ENCODE results near the gene CCDC183.
"Not testable (repeated sequence)": the region's sequence is repeated elsewhere in the genome, so short reads cannot be mapped to it uniquely, and the experiment has no call there.

The CCDC183 gene

DNA sequence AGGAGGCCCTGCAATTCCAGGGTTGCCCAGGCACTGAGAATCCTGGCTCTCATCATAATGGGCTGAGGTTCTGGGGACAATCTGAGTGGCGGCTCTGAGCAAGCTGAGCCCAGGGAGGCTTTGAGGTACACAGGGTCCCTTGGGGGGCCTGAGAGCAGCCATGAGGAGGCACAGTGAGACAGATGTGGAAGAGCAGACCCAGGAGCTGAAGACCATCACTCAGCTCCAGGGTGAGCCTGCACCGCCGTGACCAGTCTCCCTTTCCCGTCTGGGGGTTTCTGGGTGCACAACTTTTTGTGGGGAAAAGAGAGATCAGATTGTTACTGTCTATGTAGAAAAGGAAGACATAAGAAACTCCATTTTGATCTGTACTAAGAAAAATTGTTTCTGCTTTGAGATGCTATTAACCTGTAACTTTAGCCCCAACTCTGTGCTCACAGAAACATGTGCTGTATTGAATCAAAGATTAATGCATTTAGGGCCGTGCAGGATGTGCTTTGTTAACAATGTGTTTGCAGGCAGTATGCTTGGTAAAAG, at the start of gene CCDC183:
TSS of gene CCDC183 (plus strand) at position 101 of the 537 bp plus-strand sequence. CDS start at position 161, 60 bp downstream.
- no peak for DNase-seq (ENCODE audit: low spot score)

DNA sequence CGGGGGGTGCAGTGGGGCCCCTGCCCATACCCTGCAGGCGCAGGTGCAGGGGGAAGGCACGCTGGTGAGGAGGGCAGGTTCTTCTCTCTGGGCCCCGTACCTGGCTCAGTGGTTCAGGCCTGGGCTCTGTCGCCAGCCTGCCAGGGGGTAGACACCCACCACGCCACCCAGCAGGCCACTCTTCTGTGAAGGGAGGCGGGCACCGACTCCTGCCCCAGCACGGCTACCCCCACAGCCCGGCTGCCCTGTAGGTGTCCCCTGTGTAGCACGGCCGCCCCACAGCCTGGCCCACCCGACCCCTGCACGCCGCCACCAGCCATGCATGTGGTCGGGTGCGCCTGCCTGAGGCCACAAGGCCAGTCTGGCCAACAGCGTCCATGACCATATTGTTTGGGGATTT, 49.5 kb upstream of the CCDC183 start:
- DNase-seq (ENCODE audit: low spot score) = no peak

DNA sequence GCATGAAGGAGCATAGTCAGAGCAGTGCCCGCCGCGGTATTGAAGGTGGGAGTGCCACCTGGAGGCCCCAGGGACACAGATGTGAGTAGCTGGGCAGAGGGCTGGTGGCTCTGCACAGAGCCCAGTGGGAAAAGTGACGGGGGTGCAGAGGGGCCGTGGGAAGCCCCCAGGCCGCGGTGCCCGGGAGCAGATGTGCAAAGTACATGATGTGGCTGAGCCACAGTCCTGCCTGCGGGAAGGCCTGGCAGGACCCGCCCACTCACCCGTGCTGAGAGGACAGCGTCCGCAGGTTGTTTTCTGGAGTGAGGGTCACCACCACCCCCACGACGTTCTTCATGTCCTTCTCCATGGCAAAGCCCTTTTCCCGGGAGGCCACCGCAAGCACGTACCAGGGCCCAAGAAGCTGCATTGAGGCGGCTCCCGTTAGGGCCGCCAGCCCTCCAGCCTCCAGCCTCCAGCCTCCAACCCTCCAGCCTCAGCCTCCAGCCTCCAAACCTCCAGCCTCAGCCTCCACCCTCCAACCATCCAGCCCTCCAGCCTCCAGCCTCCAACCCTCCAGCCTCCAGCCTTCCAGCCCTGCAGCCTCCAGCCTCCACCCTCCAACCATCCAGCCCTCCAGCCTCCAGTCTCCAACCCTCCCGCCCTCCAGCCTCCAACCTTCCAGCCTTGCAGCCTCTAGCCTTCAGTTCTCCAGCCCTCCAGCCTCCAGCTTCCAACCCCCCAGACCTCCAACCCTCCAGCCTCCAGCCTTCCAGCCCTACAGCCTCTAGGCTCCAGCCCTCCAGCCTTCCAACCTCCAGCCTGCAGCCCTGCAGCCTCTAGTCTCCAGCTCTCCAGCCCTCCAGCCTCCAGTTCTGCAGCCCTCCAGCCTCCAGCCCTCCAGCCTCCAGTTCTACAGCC, 48.7 kb upstream of the CCDC183 start:
- DNase-seq (ENCODE audit: low spot score) = no peak

DNA sequence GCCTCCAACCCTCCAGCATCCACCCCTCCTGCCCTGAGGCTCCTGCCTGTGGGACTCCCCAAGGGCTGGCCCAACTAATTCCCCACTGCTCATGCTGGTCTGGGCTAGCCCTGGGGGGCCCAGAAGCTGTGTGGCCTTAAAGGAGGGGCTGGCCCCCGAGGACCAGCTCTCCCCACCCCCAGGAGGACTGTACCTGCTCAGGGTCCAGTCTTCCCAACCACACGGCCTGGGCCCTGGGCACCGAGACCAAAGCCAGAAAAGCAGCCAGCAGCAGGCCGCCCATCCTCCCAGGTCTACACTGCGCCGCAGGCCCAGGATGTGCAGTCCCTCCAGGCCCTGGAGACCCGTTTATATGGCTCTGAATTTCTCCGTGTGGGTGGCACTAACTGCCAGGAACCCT, 47.9 kb upstream of the CCDC183 start, which contains the start of gene LCN6:
TSS of gene LCN6 (minus strand) at position 325 of the 400 bp plus-strand sequence. CDS start at position 283, 42 bp downstream.
- DNase-seq (ENCODE audit: low spot score) = no peak

DNA sequence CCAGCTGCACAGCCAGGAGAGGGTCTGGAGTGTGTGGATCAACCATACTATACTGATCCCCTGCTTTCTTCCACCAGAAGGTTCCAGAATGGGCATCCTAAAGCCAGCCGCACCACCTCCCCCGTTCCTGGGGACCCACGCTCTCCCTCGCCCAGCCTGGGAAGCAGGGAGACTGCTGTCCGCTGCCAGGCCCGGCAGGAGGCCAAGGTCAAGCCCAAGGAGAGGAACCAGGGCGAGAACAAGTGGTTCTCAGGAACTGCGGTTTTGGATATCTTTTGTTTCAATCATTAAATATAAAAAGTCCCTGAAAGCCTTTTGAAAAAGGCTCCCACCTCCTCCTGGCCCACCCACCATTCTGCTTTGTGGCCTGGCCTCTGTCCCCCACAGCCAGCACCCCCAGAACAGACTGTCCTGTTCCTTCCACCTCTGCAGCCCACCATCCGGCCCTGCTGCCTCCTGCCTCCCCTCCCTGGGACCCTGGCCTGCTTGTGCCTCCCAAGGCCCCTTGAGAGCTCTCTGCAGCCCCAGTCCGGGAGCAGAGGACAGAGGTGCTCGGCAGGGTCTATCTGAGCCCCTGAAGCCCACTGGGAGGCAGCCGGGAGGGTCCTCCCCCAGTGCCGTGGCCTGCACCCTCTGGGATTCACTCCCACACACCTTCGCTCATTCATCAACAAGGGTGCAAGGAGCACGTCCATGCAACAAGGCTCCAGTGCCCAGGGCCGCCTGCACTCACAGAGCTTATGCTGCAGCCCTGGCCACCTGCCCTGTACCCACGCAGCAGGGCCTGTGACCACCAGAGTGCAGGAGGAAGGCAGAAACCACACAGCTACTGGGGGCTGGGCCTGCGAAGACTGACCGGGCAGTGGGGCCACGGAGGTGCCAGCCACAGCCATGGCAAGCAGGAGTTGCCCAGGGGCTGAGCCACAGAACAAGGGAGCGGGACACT, 47.2 kb upstream of the CCDC183 start:
- DNase-seq (ENCODE audit: low spot score) = no peak

DNA sequence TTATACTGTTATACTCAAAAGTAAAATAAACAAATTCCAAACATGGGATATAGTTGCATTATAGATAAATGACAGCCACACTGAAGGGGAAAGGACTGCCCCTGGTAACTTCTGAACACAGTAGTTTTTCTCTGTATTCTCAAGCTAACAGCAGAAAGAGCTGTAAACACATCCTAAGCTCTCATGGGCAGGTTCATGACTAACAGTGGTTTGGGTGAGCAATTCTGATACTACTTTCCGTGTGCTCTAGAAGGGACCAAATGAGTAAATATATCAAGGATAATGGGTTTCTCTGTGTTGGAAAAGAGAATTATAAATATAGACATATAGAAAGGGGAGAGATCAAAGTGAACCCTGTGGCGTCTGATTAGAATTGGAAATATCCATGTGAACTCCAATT, 45.6 kb upstream of the CCDC183 start:
- DNase-seq (ENCODE audit: low spot score) = no peak

DNA sequence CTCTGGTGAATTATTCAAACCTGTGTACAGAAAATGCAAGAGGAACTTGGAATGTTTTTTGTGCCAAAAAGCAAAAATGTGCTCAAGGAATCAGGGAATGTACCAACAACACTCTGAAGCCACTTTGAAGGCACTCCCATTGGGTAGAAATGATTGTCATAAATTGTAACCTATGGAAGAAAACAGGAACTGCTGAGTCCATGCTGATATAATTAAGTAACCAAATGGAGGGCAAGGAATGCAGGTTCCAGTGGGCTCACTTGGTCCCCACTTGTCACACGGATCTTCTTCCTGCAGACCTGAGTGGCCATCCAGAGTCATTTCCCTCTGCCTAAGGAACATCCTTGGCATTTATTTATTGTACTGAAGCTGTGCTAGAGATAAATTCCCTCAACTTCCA, 44.9 kb upstream of the CCDC183 start:
- no peak for DNase-seq (ENCODE audit: low spot score)

DNA sequence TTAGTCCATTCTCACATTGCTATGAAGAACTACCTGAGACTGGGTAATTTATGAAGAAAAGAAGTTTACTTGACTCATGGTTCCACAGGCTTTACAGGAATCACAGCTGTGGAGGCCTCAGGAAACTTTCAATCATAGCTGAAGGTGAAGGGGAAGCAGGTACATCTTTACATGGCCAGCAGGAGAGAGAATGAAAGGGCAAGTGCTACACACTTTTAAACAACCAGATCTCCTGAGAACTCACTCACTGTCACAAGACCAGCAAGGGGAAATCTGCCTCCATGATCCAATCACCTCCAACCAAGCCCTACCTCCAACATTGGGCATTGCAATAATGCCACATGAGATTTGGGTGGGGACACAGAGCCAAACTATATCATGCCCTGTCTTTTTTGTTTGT, 44.3 kb upstream of the CCDC183 start:
- DNase-seq (ENCODE audit: low spot score) = no peak

DNA sequence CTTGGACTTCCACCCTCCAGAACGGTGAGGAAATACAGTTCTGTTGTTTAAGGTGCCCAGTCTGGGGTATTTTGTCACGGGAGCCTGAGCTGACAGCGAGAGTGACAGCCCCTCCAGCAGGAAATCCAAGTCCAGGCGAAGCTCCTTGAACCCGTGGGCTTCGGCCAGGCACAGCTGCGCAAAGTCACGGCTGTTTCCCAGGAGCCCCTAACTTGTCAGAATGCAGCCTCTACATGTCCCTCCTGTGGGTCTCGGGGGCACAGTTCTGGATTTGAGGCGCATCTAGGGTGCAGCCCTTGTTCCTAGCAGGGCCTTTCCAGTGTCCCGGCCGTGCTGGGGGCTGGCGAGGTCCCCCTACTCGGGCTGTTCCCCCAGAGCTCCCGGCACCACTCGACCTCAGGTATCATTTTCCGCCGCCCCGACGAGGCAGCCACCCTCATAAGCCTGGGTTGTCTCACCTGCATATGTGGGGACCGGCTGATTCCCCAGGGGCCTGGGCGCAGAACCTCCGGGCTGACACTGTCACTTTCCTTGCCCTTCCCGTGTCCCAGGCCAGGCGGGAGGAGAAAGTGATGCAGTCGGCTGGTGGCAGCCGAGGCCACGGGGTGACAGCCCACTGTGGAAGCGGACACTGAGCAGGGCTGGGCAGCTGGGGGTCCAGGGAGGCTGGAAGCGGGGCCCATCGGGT, 42.6 kb upstream of the CCDC183 start:
- DNase-seq (ENCODE audit: low spot score) = no peak

DNA sequence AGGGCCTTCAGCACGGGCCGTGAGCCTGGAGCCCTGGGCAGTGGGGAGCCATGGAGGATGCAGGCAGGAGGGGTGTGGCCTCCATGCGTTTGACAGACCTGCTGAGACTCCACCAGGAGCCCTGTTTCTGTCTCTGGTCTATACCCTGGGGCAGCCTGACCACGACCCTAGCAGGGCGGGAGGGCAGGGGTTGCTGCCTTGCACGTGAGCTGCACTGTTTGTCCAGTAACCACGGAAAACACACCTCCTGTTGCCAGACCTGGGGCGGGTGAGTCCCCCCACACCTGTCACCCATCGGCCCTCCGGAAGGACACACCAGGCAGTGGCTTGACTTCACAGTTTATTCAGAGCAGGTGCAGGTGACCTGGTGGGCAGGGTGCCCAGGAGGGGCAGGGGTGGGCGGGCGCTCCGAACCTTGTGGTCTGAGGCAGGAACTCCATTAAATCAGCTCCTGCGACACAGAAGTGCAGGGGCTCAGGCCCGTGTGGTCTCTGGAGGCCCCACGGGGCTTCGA, 42.0 kb upstream of the CCDC183 start:
- no peak for DNase-seq (ENCODE audit: low spot score)

DNA sequence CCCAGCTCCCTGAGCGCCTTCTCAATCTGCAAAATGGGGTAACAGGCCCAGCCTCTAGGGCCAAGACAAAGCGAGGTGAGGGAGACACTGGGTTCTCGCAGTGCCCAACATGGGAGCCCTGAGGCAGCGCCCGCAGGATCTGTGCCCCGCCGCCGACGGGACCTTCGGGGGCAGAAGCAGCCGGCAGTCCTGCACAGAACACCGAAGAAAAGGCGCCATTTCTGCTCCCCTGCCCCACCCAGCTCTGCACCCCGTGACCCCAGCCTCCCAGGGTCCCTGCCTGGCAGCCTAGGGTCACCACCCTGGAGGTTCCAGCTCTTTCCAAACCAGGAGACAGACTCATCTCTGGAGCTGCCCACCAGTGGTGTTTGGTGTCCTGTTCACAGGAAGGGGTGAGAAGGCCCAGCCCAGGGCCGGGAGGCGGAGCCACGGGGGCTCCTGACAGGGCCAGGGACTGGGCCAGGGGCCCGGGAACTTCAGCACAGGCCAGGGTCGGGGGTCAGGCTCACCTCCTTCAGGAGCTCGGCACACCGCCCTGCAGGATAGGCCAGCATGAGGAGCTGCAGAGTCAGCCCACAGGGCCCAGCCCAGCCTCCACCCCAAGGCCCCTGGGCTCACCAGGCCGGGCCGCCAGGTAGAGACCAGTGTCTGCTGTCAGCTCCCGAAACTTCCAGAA, 41.4 kb upstream of the CCDC183 start:
- DNase-seq (ENCODE audit: low spot score) = no peak

DNA sequence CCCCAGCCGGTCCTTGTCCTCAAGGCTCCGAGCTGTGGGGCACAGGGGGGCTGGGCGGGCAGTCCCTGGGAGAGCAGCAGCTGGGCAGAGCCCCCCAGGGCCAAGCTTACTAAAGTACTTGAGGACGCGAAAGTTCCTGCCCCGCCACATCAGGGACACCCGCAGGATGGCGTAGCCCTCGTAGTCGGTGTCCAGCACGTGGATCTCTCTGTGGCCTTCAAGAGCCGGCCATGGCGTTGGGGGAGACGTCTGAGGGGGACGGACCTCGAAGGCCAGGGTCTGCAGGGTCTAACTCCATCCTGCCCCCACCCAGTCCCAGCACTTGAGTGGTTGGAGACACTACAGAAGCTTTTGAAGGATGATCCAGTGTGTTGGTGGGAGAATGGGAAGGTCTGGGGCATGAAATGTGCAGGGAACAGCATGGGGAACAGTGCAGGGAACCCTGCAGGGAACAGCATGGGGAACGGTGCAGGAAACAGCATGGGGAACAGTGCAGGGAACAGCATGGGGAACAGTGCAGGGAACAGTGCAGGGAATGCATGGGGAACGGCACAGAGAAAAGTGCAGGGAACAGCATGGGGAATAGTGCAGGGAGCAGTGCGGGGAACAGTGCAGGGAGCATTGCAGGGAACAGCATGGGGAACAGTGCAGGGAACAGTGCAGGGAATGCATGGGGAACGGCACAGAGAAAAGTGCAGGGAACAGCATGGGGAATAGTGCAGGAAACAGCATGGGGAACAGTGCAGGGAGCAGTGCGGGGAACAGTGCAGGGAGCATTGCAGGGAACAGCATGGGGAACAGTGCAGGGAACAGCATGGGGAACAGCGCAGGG, 40.6 kb upstream of the CCDC183 start:
- not testable (repeated sequence) for DNase-seq (ENCODE audit: low spot score)

DNA sequence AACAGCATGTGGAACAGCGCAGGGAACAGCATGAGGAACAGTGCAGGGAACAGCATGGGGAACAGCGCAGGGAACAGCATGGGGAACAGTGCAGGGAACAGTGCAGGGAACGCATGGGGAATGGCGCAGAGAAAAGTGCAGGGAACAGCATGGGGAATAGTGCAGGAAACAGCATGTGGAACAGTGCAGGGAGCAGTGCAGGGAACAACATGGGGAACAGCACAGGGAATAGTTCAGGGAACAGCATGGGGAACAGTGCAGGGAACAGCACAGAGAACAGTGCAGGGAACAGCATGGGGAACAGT, 40.1 kb upstream of the CCDC183 start:
- no peak for DNase-seq (ENCODE audit: low spot score)

DNA sequence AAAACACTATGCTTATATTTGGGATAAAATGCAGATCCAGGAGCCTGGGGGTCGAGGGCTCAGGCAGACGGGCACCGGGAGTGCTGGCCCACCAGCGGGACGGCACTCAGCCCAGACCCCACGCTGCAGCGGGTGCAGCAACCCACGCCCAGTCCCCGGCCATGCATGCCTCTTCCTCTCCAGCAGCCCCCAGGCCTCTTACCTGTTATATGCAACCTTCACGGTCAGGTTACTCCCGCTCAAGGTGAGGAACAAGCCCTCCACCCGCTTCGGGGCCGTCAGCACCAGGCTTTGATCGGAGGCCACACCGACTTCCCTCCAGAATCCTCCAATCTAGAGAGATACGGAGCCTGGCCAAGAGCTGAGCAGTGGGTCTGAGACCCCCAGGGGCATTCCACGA, 39.3 kb upstream of the CCDC183 start:
- DNase-seq (ENCODE audit: low spot score) = no peak

DNA sequence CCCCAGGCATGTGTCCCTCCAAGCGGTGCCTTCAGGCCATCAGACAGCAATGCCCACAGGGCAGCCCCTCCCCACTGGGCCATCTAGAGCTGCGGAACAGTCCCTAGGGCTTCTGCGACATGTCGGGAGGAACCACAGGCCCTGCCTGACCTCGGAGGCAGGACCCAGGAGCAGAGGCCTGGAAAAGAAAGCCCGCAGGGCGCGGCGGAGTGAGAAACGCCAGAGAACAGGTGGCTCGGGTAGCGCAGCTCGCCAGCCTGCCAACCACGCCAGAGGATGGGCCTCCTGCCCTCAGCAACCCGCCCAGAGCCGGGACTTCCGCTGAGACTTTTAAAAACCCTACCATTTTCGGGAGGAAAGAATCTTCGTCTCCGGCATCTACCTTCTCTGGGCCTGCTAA, 38.8 kb upstream of the CCDC183 start:
- no peak for DNase-seq (ENCODE audit: low spot score)

DNA sequence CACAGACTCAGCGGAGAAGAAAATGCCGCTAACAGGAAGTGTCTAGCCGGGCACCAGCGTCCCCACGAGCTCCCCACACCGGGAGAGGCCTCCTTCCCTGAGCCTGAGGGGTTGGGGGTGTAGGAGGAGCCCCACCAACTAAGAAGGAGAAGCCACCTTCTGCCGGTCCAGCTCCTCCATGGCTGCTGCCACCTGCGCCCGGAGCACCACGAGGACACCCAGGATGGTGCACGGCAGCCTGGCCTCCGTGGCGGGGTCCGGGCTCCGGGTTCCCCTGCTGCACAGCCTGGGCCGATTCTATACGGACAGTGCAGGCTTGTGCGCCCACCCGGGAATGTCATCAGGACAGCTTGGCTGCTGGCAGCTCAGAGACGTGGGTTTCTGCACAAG, 38.4 kb upstream of the CCDC183 start:
- DNase-seq (ENCODE audit: low spot score) = no peak

DNA sequence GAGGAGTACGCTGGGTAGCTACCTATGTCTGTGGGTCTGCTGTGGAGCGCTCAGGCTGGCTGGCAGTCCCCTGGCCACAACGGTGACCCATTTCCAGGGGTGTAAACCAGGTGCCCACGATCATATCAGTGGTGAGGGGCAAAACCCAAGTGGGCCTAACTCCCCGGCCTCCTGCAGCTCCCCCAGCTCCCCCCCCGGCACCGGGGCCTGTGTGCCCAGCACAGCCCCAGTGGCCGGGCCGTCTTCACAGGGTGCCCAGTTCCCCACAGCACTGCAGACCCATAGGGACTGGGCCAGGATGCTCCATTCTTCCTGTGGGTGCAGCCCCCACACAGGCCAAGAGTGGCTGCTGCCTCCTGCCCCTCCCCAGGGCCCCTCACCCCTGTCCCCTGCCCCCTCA, 37.1 kb upstream of the CCDC183 start:
- DNase-seq (ENCODE audit: low spot score) = no peak

DNA sequence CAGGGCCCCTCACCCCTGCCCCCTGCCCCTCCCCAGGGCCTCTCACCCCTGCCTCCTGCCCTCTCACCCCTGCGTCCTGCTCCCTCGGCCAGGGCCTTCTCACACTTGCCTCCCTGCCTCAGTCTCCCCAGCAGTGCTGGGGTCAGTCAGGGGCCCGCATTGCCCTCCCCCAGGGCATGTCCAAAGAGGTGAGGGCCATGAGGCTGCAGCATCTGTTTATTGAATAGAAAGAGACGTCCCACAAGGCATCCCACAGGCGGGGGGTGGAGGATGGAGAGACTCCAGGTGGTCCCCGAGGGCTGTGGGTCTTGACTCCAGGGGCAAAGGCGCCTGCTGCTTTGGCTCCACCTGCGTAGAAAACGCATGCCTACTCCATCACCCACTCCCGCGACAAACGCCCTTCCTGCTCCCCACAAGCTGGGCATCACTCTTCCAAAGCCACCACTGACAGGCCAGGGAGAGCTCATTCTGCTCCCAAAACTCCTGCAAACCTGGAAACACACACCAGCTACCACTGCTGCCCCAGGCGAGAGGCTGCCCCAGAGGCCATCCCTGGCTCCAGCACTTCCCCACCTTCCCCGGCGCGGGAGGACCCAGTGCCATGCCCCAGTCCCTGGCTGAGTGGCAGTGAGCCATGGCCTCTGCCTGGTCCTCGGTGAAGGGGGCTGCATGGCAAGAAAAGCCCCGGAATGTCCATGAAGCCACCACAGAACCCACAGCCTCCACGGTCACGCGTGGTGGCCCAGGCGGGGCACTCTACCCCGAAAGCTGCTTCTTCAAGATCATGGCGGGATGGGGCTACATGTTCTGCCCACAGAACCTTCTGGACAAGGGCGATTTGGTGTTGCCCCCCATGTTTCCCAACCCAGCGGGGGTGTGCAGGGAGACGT, 36.5 kb upstream of the CCDC183 start:
- no peak for DNase-seq (ENCODE audit: low spot score)

DNA sequence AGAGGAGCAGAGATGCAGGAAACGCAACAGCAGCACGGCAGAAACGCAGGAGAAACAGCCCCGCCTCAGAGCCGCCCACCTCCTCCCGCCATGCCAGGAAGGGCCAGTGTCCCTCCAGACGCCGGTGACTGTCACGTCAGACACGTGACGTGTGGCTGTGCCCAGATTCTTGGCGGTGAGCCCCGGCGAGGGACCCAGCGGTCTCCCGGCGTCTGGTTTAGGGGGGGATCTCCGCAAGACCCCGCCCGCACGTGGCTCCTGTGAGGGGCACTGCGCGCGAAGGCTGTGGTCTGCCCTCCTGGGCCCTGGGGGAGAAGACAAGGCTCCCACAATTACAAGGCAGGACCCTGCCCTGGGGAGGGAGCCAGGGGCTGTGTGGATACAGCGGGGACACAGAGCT, 35.7 kb upstream of the CCDC183 start:
- DNase-seq (ENCODE audit: low spot score) = no peak
